HepG2 (cell line): Measurements from ENCODE around the gene RCBTB1. TPM values are rescaled to one million over a fixed set of nuclear protein-coding genes. Genes with fewer than 3 reads are reported as not detected.
A peak's percentile ranks its signal among the peaks of the same experiment; 100 is the strongest.

Experiments used
- AHR ChIP-seq: IDR thresholded peaks from 2 replicates; pipeline ENCODE4 v1.6.1; 2018; ENCODE audit warnings: missing genetic modification reagents, missing compliant biosample characterization
- CHD2 ChIP-seq: IDR thresholded peaks from 2 replicates; pipeline ENCODE4 v1.6.1; 2011; ENCODE audit warnings: low read depth, low read length, improper control_type of control experiment
- EP300 ChIP-seq, 3 experiments: sonication (generic) in 1 of 3; formaldehyde crosslinking in 1 of 3; IDR thresholded peaks; 2 replicates each; pipeline versions ENCODE4 v1.5.1 to v1.6.1; 2011 to 2020; ENCODE audit warnings: low read depth in 2 of 3, low read length in 2 of 3, borderline replicate concordance in 1 of 3, improper control_type of control experiment in 1 of 3, mild to moderate bottlenecking in 1 of 3, missing genetic modification reagents in 1 of 3, moderate library complexity in 1 of 3
- HOXA5 ChIP-seq: sonication (generic); formaldehyde crosslinking; IDR thresholded peaks from 2 replicates; pipeline ENCODE4 v1.4.0; 2020; ENCODE audit warnings: missing genetic modification reagents
- KLF9 ChIP-seq: IDR thresholded peaks from 2 replicates; pipeline ENCODE4 v1.6.1; 2016; ENCODE audit warnings: low read depth
- MAZ ChIP-seq, 2 experiments: sonication (generic) in 1 of 2; formaldehyde crosslinking in 1 of 2; IDR thresholded peaks; 2 replicates each; pipeline versions ENCODE4 v1.5.0 to v1.6.1; 2012 to 2020; ENCODE audit warnings: low read depth in 2 of 2, mild to moderate bottlenecking in 2 of 2, borderline replicate concordance in 1 of 2, improper control_type of control experiment in 1 of 2, low read length in 1 of 2, missing genetic modification reagents in 1 of 2, moderate library complexity in 1 of 2
- MED13 ChIP-seq: sonication (generic); formaldehyde crosslinking; IDR thresholded peaks from 2 replicates; pipeline ENCODE4 v1.5.0; 2020; ENCODE audit warnings: missing genetic modification reagents
- MYNN ChIP-seq: sonication (generic); formaldehyde crosslinking; IDR thresholded peaks from 2 replicates; pipeline ENCODE4 v1.4.0; 2020; ENCODE audit warnings: mild to moderate bottlenecking, low read depth, missing genetic modification reagents
- ZNF138 ChIP-seq: sonication (generic); formaldehyde crosslinking; IDR thresholded peaks from 2 replicates; pipeline ENCODE4 v1.5.0; 2020; ENCODE audit warnings: mild to moderate bottlenecking, low read depth, missing genetic modification reagents
- ZNF326 ChIP-seq: sonication (generic); formaldehyde crosslinking; IDR thresholded peaks from 2 replicates; pipeline ENCODE4 v1.4.0; 2020; ENCODE audit warnings: missing genetic modification reagents, borderline replicate concordance
- ZNF772 ChIP-seq: sonication (generic); formaldehyde crosslinking; IDR thresholded peaks from 2 replicates; pipeline ENCODE4 v1.5.0; 2020; ENCODE audit warnings: mild to moderate bottlenecking, missing genetic modification reagents
- ZNF780A ChIP-seq: sonication (generic); formaldehyde crosslinking; IDR thresholded peaks from 2 replicates; pipeline ENCODE4 v1.8.0; 2022; ENCODE audit warnings: mild to moderate bottlenecking, missing genetic modification reagents, moderate library complexity
- ZNF83 ChIP-seq: sonication (generic); formaldehyde crosslinking; IDR thresholded peaks from 2 replicates; pipeline ENCODE4 v1.4.0; 2020; ENCODE audit warnings: missing genetic modification reagents, mild to moderate bottlenecking, borderline replicate concordance
- ZNF883 ChIP-seq: sonication (generic); formaldehyde crosslinking; IDR thresholded peaks from 2 replicates; pipeline ENCODE4 v1.5.1; 2020; ENCODE audit warnings: mild to moderate bottlenecking, missing genetic modification reagents; ENCODE audit errors: not compliant biosample characterization
- polyA plus RNA-seq, 8 experiments: library from polyadenylated mRNA; depleted of rRNA in 3 of 8; stranded (reverse) in 7 of 8; unstranded in 1 of 8; fragments of >200 nt; fragmentation: Illumina TruSeq in 4 of 8; extraction: Trizol in 4 of 8; gene quantifications; 2 replicates each; pipeline versions ENCODE4 v1.2.1 to v1.2.3, GENCODE V29; 2011 to 2016; ENCODE audit warnings: low read depth in 4 of 8, missing spikeins in 1 of 8, mixed read lengths in 1 of 8; ENCODE audit not compliant: insufficient read depth in 1 of 8
- total RNA-seq, 5 experiments: library from RNA; depleted of rRNA; stranded (reverse); fragments of >200 nt; fragmentation: Illumina TruSeq; extraction: Trizol; gene quantifications; 2 replicates each; pipeline ENCODE4 v1.2.3, GENCODE V29; 2016; ENCODE audit warnings: low read depth in 1 of 5
- TF ChIP-seq, protein P1 (sequence below): sonication (generic); formaldehyde crosslinking; IDR thresholded peaks from 2 replicates; pipeline ENCODE4 v1.4.0; 2020; ENCODE audit warnings: missing genetic modification reagents
- TF ChIP-seq, protein P2 (sequence below): sonication (generic); formaldehyde crosslinking; IDR thresholded peaks from 2 replicates; pipeline ENCODE4 v1.4.0; 2020; ENCODE audit warnings: mild to moderate bottlenecking, missing genetic modification reagents
- TF ChIP-seq, protein P3 (sequence below): sonication (generic); formaldehyde crosslinking; IDR thresholded peaks from 2 replicates; pipeline ENCODE4 v1.8.1; 2023; ENCODE audit warnings: mild to moderate bottlenecking, inconsistent platforms, moderate library complexity, missing genetic modification reagents, borderline replicate concordance
- TF ChIP-seq, protein P4 (sequence below): sonication (generic); formaldehyde crosslinking; IDR thresholded peaks from 2 replicates; pipeline ENCODE4 v1.4.0; 2020; ENCODE audit warnings: missing genetic modification reagents; ENCODE audit errors: not compliant biosample characterization
- TF ChIP-seq, protein P5 (sequence below): IDR thresholded peaks from 2 replicates; pipeline ENCODE4 v1.6.1; 2018; ENCODE audit warnings: missing genetic modification reagents, mild to moderate bottlenecking, missing compliant biosample characterization
- TF ChIP-seq, protein P6 (sequence below): sonication (generic); formaldehyde crosslinking; IDR thresholded peaks from 2 replicates; pipeline ENCODE4 v1.9.0; 2021; ENCODE audit warnings: missing genetic modification reagents, borderline replicate concordance

RCBTB1 gene
- total and polyA plus RNA-seq, 2 of the 13 experiments (the other 11 are each of a cell fraction or from before 2014, with no cell fraction given), result 13.4 to 21.6 TPM

DNA sequence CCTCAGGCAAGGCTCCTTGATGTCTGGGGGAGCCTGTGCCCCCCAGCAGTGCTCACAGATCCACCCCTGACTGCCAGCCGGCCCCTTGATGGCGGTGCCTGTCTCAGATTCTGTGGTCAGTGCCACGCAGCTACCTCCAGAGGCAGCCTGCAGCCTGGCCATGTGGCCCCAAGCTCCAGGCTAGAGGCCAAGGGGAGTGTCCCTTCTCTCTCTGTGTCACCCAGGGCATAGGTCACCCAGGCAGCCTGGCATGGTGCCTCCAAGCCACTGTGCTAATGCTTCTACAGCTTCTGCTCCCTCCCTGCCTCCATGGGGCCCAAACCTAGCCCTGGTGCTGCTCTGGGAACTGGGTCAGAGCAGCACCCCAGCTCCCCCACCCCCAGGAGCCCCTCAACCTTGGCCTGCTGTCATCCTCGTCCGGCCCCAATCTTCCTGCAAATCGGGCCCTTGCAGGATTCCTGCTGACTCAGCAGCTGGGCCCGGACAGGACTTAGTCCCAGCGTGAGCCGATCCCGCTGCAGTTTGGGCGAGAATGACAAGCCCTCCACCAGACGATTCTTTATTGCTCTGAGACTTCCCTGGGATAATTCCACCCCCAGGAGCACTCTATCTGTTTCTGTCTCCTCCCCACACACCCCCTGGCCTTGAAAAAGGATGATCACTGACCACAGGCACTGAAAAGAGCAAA lies 40.2 kb upstream of the RCBTB1 start (continued):
- TF ChIP-seq, protein P1, sequence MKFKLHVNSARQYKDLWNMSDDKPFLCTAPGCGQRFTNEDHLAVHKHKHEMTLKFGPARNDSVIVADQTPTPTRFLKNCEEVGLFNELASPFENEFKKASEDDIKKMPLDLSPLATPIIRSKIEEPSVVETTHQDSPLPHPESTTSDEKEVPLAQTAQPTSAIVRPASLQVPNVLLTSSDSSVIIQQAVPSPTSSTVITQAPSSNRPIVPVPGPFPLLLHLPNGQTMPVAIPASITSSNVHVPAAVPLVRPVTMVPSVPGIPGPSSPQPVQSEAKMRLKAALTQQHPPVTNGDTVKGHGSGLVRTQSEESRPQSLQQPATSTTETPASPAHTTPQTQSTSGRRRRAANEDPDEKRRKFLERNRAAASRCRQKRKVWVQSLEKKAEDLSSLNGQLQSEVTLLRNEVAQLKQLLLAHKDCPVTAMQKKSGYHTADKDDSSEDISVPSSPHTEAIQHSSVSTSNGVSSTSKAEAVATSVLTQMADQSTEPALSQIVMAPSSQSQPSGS (CRISPR knock-in tag), result no peak
- TF ChIP-seq, protein P2, sequence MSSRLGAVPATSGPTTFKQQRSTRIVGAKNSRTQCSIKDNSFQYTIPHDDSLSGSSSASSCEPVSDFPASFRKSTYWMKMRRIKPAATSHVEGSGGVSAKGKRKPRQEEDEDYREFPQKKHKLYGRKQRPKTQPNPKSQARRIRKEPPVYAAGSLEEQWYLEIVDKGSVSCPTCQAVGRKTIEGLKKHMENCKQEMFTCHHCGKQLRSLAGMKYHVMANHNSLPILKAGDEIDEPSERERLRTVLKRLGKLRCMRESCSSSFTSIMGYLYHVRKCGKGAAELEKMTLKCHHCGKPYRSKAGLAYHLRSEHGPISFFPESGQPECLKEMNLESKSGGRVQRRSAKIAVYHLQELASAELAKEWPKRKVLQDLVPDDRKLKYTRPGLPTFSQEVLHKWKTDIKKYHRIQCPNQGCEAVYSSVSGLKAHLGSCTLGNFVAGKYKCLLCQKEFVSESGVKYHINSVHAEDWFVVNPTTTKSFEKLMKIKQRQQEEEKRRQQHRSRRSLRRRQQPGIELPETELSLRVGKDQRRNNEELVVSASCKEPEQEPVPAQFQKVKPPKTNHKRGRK, result no peak
- TF ChIP-seq EP300 (IDR thresholded peaks at IDR 0.05; ENCODE audit: low read depth in 2 of 2, low read length in 2 of 2) (no peak), EP300 (CRISPR knock-in tag; IDR thresholded peaks at IDR 0.05; ENCODE audit: borderline replicate concordance) (no peak), MAZ (IDR thresholded peaks at IDR 0.05; ENCODE audit: borderline replicate concordance, low read depth, low read length) (no peak), MAZ (CRISPR knock-in tag; IDR thresholded peaks at IDR 0.05; ENCODE audit: low read depth) (no peak), MED13 (no peak), HOXA5 (CRISPR knock-in tag) (no peak), MYNN (CRISPR knock-in tag) (no peak), CHD2 (no peak), ZNF326 (CRISPR knock-in tag) (no peak), ZNF780A (CRISPR knock-in tag) (no peak), KLF9 (CRISPR knock-in tag) (no peak), ZNF83 (CRISPR knock-in tag) (no peak; the same call in 1 of the 2 replicates), AHR (CRISPR knock-in tag) (0 out of 2 replicates have a peak, but pooled peaks have one; percentile 19), ZNF138 (no peak), ZNF772 (no peak), ZNF883 (CRISPR knock-in tag) (no peak)
- TF ChIP-seq, protein P3, sequence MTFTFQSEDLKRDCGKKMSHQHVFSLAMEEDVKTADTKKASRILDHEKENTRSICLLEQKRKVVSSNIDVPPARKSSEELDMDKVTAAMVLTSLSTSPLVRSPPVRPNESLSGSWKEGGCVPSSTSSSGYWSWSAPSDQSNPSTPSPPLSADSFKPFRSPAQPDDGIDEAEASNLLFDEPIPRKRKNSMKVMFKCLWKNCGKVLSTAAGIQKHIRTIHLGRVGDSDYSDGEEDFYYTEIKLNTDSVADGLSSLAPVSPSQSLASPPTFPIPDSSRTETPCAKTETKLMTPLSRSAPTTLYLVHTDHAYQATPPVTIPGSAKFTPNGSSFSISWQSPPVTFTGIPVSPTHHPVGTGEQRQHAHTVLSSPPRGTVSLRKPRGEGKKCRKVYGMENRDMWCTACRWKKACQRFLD (CRISPR knock-in tag), result no peak
- TF ChIP-seq, protein P4, sequence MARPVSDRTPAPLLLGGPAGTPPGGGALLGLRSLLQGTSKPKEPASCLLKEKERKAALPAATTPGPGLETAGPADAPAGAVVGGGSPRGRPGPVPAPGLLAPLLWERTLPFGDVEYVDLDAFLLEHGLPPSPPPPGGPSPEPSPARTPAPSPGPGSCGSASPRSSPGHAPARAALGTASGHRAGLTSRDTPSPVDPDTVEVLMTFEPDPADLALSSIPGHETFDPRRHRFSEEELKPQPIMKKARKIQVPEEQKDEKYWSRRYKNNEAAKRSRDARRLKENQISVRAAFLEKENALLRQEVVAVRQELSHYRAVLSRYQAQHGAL, result no peak
- TF ChIP-seq, protein P5, sequence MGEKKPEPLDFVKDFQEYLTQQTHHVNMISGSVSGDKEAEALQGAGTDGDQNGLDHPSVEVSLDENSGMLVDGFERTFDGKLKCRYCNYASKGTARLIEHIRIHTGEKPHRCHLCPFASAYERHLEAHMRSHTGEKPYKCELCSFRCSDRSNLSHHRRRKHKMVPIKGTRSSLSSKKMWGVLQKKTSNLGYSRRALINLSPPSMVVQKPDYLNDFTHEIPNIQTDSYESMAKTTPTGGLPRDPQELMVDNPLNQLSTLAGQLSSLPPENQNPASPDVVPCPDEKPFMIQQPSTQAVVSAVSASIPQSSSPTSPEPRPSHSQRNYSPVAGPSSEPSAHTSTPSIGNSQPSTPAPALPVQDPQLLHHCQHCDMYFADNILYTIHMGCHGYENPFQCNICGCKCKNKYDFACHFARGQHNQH (CRISPR knock-in tag), result 0 out of 2 replicates have a peak, but pooled peaks have one; percentile 38
- TF ChIP-seq, protein P6, sequence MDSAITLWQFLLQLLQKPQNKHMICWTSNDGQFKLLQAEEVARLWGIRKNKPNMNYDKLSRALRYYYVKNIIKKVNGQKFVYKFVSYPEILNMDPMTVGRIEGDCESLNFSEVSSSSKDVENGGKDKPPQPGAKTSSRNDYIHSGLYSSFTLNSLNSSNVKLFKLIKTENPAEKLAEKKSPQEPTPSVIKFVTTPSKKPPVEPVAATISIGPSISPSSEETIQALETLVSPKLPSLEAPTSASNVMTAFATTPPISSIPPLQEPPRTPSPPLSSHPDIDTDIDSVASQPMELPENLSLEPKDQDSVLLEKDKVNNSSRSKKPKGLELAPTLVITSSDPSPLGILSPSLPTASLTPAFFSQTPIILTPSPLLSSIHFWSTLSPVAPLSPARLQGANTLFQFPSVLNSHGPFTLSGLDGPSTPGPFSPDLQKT (CRISPR knock-in tag), result no peak
